Frontal cortex (tissue), 4 donors: ENCODE data around the gene CPPED1. TPM values are rescaled to one million over a fixed set of nuclear protein-coding genes. Genes with fewer than 3 reads are reported as not detected.
A peak's percentile ranks its signal among the peaks of the same experiment; 100 is the strongest.

Experiments used
- DNase-seq, 2 donors: peaks; one replicate each; pipeline ENCODE4 v3.0.0; 2012; ENCODE audit warnings: low spot score in 2 of 2
- FAIRE-seq: peaks from 2 replicates; lab custom pipeline; 2012; peaks lifted over from hg19 to GRCh38; lab: Jason Lieb, UNC
- total RNA-seq: library from RNA; depleted of rRNA; stranded (reverse); fragments of >200 nt; gene quantifications from one replicate; pipeline ENCODE4 v1.2.3, GENCODE V29; 2014
- donor health status: control.
- donor health status: control.
- donor health status: control.

CPPED1 gene
- total RNA-seq, 1 donor from 2014 or later: 4.1 TPM

DNA sequence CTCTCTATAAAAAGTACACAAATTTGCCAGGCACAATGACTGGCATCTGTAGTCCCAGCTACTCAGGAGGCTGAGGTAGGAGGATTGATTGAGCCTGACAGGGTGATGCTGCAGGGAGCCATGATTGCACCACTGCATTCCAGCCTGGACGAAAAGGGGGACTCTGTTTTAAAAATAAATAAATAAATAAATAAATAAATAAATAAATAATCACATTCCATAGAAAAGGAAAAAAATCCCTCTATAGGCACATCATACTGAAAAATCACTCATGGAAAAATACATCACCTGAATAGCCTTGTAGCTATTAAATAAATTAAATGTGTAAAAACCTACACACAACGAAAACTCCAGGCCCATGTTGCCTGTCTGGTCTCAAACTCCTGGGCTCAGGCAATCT is 56.4 kb downstream of the CPPED1 start:
- FAIRE-seq (no peak), DNase-seq (no peak)

DNA sequence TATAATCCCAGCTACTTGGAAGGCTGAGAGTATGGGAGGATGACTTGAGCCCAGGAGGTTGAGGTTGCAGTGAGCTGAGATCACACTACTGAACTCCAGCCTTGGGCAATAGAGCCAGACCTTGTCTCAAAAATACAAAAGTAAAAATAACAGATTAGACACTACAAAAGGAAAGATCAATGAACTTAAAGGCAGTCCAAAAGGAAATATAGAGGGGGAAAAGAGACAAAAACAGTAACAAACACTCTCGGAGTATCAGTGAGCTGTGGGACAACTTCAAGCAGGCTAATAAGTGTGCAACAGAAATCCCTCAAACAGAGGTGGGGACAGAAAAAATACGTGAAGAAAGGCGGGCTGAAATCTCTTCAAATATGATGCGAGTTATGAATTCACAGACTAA is 58.8 kb downstream of the CPPED1 start:
- no peak for DNase-seq
- no peak for FAIRE-seq

DNA sequence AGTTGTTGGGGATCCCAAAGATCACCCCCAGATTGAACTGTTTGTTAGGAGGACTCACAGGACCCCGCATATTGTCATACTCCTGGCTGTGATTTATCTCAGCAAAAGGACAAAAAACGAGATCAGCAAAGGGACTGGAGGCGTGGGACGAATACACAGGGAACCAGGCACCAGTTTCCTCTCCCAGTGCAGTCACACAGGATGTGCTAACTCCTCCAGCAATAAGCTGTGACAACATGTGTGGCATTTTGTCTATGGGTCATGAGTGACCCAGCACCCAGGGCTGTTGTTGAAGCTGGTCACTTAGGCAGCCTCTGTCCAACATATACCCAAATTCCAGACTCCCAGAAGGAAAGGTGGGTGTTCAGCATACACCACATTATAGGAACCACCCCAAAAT is 60.9 kb downstream of the CPPED1 start:
- no peak for FAIRE-seq
- no peak for DNase-seq

DNA sequence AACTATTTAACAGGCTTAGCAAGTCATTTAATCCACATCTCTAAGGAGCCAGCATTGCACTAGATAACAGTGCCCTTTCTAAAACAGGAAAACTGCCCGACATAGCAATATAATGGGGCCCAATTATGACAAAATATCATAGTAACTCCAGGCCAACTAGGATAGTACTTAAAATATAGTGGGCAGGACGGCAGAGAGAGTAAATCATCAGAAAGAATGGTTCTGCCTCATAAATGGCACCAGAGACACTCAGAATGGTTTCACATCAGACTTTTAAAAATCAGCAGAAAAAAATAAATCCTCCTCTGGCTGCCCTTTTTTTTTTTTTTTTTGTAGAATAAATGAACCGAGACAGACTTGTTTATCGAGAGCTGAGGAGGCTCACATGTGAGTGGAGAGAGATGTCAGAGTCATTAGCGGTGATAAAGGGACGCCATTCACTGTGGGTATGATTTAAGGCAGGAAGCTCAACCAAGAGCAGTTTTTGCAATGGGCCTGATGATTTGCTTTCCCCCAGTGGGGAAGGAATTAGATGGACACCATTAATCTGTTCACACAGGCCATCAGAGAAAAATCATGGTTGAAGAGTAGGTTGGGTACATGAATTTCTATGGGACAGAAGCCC is 62.6 kb downstream of the CPPED1 start:
- FAIRE-seq (no peak), DNase-seq (no peak)

DNA sequence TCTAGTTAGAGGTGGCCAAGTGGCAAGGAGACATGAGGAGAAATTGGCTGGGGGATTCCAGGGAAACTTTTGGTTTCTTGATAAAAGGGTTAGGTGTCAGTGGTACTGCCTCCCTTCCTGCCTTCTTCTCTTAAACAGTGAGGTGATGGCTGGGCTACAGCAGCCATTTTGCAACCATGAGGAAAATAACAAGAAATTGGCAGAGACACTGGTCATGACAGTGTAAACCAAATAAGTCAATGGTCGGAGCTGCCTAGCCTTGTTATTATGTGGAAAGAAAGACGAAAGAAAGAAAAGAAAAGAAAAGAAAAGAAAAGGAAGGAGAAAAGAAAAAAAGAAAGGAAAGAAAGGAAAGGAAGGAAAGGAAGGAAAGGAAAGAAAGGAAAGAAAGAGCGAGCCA is 63.9 kb downstream of the CPPED1 start:
- no peak for FAIRE-seq
- DNase-seq: no peak

DNA sequence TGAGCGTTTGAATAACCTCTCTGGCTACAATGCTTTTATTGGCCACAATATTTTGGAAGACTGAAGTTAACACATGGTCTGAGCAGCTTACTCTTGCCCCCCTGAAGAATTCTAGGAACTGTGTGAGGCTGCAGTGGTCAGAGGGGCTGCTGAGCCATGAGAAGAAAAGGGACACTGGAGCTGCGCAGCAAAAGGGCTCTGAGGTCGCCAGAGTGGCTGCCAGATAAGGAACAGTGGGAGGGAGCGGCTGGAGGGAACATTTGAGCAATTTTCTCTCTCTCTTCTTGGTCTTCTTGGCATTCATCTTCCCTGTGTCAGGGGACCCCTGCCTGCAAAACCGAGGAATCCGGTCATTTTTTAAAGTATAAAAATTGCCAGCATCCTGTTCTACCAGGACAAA is 66.1 kb downstream of the CPPED1 start:
- no peak for FAIRE-seq
- DNase-seq: no peak

DNA sequence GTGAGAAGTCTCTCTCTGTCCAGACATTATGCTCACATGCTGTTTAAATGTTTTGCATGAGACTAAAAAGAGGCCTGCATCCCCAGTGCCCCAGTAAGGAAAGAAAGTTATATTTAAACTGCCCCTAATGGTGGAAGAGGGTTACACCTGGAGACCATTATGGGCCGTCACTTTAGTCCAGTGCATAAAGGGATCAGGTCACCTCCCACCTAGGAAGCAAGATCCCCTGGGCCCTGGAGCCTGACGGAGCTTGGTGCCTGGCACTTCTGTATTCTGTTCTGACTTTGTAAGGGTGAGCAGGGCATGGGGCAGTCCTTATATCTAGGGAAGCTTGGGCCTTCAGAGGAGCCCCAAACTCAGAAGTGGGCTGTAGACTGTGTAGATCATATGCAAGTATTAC is 67.9 kb downstream of the CPPED1 start:
- DNase-seq (no peak), FAIRE-seq (no peak)

DNA sequence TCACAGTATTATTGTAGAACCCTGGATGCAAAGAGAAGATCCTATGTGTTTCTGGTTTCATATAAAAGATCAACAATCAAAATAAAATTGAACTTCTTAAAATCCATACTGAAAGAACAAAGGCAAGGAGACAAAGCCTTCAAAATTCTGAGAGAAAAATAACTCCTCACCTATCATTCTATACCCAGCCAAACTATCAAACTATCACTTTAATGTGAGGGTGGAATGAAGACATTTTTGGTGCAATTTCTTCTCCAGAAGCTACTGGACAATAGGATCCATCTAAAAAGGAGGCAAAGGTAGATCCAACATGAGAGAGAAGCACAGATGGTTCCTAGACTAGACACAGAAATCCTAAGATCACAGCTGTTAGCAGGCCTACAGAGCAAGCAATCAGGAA is 71.1 kb downstream of the CPPED1 start:
- FAIRE-seq (no peak), DNase-seq (no peak)

DNA sequence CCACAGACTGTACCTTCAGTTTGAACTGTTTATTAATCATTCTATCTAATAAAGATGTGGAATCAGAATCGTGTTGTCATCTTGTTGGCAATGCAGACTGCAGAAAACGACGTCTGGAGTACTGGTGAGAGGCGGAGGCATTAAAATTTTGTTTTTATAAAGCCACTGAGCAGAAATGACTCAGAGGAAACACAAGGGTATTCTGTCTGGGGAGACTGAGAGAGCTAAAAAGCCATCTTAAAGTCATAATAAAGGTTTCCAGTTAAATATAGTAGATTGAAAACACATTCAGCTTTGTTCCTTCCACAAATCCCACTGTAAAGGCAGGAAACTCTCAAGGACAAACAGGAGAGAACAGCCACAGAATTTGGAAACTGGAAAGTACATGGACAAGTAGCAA is 74.2 kb downstream of the CPPED1 start:
- FAIRE-seq (no peak), DNase-seq (no peak)

DNA sequence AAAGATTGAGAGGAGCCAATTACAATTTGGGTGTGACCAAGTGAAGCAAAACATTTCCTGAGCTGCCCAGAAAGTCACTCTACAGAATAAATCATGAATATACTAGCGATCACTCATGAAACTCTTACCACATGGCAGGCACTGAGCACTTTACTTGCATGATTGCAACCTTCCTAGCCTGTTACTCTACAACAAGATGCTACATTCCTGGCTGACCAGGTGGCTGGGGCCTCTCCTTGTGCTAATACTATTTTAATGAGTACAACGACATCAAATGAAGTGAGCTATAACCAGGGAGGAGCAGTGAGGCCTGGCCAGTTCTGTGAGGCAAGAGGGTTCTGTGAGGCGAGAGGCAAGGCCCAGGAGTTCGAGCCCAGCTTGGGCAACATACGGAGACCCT is 75.2 kb downstream of the CPPED1 start:
- DNase-seq: no peak
- no peak for FAIRE-seq

DNA sequence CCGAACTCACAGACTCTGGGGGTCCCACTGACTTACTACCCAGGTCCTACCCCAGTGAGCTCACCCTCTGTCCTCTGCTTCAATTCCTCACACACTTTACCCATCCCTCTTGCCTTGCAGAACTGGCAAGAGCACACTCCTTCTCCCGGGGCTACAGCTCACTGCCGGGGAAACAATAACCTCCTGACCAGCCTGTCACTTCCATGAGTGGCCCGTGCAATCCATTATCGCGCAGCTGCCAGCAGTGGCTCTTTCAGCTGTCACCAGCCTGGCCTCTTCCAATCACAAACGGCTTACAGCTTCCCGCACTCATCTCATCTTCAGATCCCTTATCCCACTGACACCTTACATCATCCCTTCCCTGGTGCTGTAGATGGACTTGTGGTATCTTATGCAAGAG is 79.5 kb downstream of the CPPED1 start:
- no peak for DNase-seq
- FAIRE-seq: no peak

DNA sequence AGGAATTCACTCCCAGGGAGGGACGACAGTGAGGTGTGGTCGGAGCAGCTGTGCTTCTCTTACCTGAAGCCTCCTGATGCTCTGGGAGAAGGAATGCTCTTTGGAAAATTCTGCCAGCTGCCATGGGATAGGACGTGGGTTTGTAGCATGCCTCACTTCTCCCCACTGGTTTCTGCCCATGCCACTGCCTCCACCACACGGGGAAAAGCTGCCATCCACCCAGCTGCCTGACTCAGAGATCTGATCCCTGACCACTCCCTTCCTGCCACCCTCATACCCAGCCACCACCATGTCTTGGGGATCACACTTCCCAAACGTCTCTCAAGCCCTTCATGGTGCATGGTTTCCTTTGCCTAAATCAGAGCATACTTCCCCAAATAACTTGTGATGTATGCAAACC is 80.0 kb downstream of the CPPED1 start:
- FAIRE-seq: no peak

DNA sequence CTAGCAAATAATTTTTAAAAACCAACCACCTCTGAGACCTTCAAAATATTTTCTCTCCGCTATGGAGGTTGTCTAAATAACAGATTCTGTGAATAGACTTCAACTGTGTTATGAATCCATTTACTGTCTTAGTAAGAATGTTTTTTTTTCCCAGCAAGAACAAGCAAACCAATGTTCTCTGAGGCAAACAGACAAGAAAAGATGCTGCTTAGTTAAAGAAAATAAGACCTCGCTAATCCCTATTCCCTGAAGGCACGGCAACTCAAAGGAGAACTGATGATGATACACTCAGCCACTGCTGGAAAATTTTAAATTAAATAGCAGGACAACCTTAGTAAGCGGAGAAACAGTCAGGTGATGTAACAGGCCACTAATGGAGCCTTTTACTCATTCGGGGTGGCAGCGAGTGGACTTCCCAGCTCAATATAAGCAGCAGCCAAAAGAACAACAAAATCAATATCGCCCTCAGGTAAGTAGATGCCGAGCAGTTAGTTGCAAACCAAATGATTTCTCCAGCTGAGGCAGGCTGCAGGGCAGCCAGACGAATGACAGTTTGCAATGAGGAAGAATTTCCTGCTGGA is 81.8 kb downstream of the CPPED1 start:
- DNase-seq: peak in 1 of 2 donors; percentile 22
- FAIRE-seq: no peak

More for the DNA sequence above, 80.0 kb downstream of the CPPED1 start:
- no peak for DNase-seq

DNA sequence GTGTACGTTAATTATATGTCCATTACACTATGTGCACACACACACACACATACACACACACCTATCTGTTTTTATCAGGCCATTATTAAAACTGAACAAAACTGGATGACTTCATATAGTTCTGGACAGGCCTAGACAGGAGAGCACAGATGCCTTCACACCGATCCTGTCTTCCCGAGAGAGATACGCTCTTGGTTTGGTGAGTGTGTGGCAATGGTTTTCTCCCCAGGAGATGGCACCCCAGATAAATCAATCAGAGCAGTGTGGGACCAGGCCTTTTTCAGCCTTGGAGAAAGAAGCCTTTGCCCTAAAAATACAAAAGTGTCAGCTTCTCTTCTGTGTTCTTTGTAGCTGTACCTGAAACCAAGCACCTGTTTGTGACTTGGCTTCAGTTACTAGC is 83.7 kb downstream of the CPPED1 start:
- peak; percentile 33 to 40 for DNase-seq
- no peak for FAIRE-seq

DNA sequence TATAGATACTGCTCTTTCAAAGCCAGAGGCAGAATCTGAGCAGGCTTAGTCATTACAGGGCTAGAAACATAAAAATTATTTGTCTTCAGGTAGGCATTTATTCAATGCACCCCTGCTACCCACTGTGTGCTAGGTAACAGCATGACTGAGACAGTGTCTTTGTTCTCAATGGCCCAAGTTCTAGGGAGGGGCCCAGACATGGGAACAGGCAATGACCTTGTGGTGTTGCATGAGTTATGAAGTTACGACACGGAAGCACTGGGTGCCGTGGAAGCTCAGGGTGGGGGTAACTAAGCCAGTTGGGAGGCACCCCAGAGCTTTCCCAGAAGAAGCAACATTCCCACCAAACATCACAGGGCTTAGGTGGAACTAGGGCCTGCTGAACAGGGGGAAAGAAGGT is 87.0 kb downstream of the CPPED1 start:
- DNase-seq (no peak), FAIRE-seq (no peak)

DNA sequence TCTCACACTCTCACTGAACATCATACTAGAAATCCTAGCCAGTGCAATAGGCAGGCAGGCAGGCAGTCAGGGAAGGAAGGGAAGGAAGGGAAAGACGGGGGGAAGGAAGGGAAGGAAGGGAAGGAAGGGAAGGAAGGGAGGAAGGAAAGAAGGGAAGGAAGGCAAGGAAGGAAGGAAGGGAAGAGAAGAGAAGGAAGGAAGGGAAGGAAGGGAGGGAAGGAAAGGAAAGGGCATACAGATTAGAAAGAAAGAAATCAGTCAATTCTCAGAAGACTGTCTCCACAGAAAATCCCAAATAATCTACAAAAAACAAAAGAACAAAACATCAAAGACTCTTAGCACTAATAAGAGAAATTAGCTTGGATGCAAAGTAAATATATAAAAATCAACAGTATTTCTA is 93.9 kb downstream of the CPPED1 start:
- DNase-seq (no peak), FAIRE-seq (no peak)

DNA sequence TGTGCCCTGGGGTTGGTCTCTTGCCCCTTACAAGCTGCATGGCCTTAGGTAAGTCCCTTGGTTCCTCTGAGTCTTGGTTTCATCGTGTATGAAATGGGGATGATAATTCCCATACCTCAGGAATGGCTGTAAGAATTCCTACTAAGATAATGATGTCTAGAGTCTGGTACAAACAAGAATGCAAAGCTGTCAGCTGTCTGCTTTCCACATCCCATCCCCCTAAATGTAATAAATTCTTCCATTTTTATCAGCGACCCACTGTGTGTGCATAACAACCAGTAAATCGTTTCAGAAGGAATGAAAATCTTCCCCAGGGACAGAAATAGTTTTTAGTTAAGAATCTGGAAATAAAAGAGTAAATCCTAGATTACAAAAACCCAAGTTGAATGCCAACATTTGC is 95.4 kb downstream of the CPPED1 start:
- no peak for FAIRE-seq

DNA sequence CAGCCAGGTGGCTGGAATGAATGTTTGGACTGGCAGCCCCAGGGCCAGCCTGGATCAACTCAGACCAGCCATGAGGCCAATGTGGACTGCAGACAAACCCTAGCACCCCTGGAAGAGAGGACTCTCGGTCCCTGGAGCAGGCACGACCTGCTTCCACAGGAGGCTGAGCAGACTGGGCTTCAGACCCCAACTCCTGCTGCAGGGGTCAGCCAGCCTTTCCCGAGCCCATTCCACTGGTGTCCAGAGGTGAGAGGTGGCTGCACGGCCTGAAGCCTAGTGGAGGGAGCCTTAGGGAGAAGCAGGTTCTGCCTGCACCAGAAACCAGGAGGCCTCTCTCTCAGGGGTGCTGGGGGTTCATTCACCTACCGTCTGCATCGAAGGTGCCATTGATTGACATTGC is 97.1 kb downstream of the CPPED1 start:
- no peak for FAIRE-seq
- no peak for DNase-seq

More for the DNA sequence above, 95.4 kb downstream of the CPPED1 start:
- DNase-seq: no peak

DNA sequence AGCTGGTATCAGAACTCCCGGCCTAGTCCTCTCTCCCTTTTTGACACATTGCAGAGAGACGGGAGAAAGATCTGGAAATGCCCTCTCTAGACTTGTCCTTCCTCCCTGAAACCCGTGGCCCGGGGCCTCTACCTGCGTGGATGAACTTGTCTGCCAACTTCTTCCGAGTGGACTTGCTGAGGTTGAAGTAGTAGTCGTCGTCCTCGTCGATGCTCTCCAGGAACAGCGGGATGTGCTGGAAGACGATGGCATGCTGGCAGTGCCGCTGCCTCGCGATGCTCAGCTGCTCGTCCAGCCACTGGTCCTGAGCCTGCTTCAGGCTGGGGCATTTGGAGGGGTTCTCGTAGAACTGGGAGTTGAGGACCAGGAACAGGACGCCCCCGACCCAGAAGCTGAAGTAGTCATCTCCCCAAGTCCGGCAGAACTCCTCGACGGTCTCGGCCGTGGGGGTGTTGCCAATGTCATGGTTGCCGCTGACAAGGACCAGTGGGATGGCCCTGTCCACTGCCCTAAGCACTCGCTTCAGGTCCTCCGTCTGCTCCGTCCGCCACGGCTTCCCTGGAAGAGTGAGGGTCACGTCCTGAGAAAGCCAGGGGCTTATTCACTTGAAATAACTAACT is 99.1 kb downstream of the CPPED1 start:
- DNase-seq: no peak
- FAIRE-seq: no peak

DNA sequence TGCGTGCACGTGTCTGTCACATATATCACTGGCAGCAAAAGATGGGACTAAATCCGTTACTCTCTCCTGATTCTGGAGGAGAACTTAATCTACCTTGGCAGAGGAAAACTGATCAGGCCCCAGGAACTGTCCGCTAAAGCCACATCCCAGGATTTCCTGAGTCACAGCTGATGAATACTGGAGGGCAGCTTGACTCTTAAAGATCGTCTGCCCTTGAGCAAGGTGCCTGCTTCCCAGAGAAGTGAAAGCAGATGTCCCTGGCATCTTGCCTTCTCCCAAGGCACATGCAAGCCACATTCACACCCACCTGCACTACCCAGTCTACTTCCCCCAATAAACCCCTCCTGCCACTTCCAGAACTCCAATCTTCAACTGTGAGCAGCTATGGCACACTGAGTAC is 99.8 kb downstream of the CPPED1 start:
- no peak for DNase-seq
- no peak for FAIRE-seq

DNA sequence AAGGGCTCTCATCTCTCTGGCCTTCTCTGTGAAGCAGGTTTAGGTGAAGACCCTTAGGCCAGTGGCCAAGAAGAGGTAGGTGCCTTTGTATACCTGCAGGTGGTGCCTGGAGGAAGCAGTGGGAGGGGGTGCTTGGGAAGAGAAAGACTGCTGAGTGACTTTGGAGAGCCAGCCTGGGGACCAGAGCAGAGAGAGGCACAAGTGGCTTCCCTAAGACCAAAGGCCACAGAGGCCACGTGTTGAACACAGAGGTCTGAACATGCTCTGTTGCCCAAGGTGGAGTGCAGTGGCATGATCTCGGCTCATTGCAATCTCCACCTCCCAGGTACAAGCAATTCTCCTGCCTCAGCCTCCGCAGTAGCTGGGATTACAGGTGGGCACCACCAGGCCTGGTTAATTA is 103.5 kb downstream of the CPPED1 start:
- FAIRE-seq (no peak), DNase-seq (no peak)

DNA sequence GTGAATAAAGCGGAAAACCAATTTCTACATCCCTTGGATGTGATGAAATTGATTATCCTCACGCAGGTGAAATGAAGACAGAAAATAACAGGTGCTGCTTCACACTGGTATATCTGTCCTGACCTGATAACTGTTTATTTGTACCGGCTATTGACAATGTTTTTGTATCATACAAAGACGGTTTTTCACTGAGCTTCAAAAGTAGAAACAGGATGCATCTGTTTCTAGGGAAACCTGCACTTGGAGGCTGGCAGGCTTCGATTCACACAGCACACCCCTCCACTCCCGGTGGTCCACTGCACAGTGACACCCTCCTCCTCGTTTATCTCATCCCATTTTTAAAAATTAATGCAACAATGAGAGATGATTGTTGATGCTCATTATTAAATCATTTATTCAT is 104.5 kb downstream of the CPPED1 start:
- DNase-seq: no peak
- no peak for FAIRE-seq
